Endothelial cell of umbilical vein (primary cell): ENCODE data around the gene USP48. TPM values are rescaled to one million over a fixed set of nuclear protein-coding genes. Genes with fewer than 3 reads are reported as not detected.

Experiments
- BruUV-seq: library from RNA; stranded (reverse); fragments of 400-500 nt; replicated peaks from 2 replicates; lab custom pipeline; 2021; lab: Mats Ljungman, UMichigan
- CTCF ChIA-PET: fragments of 300-600, 350-600 bp; sonication (Branson Sonifier 250); formaldehyde crosslinking; loops from one replicate; lab custom pipeline; 2021; ENCODE audit warnings: antibody characterized with exemption, inconsistent platforms; lab: Charles Lee
- POLR2A ChIA-PET: fragments of 300-600, 350-600 bp; sonication (Branson Sonifier 250); formaldehyde crosslinking; loops from one replicate; lab custom pipeline; 2021; ENCODE audit warnings: antibody characterized with exemption, inconsistent platforms; lab: Charles Lee
- DNase-seq: peaks from one replicate; pipeline ENCODE4 v3.0.0-alpha.2; 2011; ENCODE audit warnings: low read depth, low spot score
- FAIRE-seq: peaks from 2 replicates; lab custom pipeline; 2011; peaks lifted over from hg19 to GRCh38; lab: Jason Lieb, UNC
- H2AFZ ChIP-seq: 2 replicates; pipeline ENCODE4 v1.6.0; 2012; ENCODE audit warnings: low read depth, low read length, control low read depth, inconsistent platforms
- H3K27ac ChIP-seq: 2 replicates; pipeline ENCODE4 v1.5.1; 2011; ENCODE audit warnings: low read depth, mild to moderate bottlenecking, control low read depth, low read length, moderate library complexity; ENCODE audit not compliant: insufficient read depth
- H3K27me3 ChIP-seq, 2 experiments: 2 replicates each; pipeline versions ENCODE4 v1.6.0 to v1.6.1; 2011; ENCODE audit warnings: low read length in 2 of 2, mixed read lengths in 1 of 2; ENCODE audit not compliant: control insufficient read depth in 2 of 2, insufficient read depth in 2 of 2
- H3K36me3 ChIP-seq, 2 experiments: 2 replicates in 1 of 2; 3 replicates in 1 of 2; pipeline ENCODE4 v1.5.1; 2011; ENCODE audit warnings: low read length in 2 of 2, mild to moderate bottlenecking in 1 of 2, moderate library complexity in 1 of 2; ENCODE audit not compliant: control insufficient read depth in 2 of 2, insufficient read depth in 2 of 2; ENCODE audit errors: extremely low read depth in 1 of 2
- H3K4me1 ChIP-seq: 3 replicates; pipeline ENCODE4 v1.5.1; 2011; ENCODE audit warnings: mild to moderate bottlenecking, low read length; ENCODE audit not compliant: control insufficient read depth, insufficient read depth; ENCODE audit errors: extremely low read depth
- H3K4me2 ChIP-seq: 2 replicates; pipeline ENCODE4 v1.6.1; 2011; ENCODE audit warnings: low read length, control low read depth, mixed read lengths; ENCODE audit not compliant: insufficient read depth
- H3K4me3 ChIP-seq, 3 experiments: fragments of 200-600 bp in 1 of 3; sonication (generic), shearing (Covaris generic) in 1 of 3; replicated peaks in 1 of 3; 2 replicates each; pipeline ENCODE4 v1.5.1; 2011 to 2016; ENCODE audit warnings: control low read depth in 3 of 3, low read length in 3 of 3, mild to moderate bottlenecking in 2 of 3, inconsistent platforms in 1 of 3, low read depth in 1 of 3, moderate library complexity in 1 of 3; ENCODE audit not compliant: insufficient read depth in 1 of 3
- H3K79me2 ChIP-seq: 2 replicates; pipeline ENCODE4 v1.6.0; 2012; ENCODE audit warnings: low read length, inconsistent platforms; ENCODE audit not compliant: control insufficient read depth, insufficient read depth
- H3K9ac ChIP-seq: replicated peaks from 2 replicates; pipeline ENCODE3; 2011; ENCODE audit warnings: low read length, control low read depth; ENCODE audit not compliant: insufficient read depth; ENCODE audit errors: extremely low read depth
- H3K9me1 ChIP-seq: replicated peaks from 3 replicates; pipeline ENCODE4 v1.6.0; 2011; ENCODE audit warnings: mild to moderate bottlenecking, low read length; ENCODE audit not compliant: control insufficient read depth, insufficient read depth; ENCODE audit errors: extremely low read depth
- H3K9me3 ChIP-seq: replicated peaks from 2 replicates; pipeline ENCODE4 v1.5.1; 2012; ENCODE audit warnings: low read length, inconsistent platforms; ENCODE audit not compliant: control insufficient read depth, insufficient read depth
- H4K20me1 ChIP-seq: replicated peaks from 2 replicates; pipeline ENCODE3; 2011; ENCODE audit warnings: mild to moderate bottlenecking, low read length; ENCODE audit not compliant: control insufficient read depth, insufficient read depth; ENCODE audit errors: extremely low read depth
- CTCF ChIP-seq, 2 donors: IDR thresholded peaks; 1 replicate in 1 of 2; 2 replicates in 1 of 2; pipeline ENCODE4 v1.5.1; 2011; ENCODE audit warnings: low read length in 2 of 2, mild to moderate bottlenecking in 2 of 2, moderate library complexity in 2 of 2, control low read depth in 1 of 2, inconsistent platforms in 1 of 2, low read depth in 1 of 2; ENCODE audit not compliant: insufficient read depth in 1 of 2; ENCODE audit errors: extremely low read depth in 1 of 2
- EZH2 ChIP-seq: IDR thresholded peaks from 2 replicates; pipeline ENCODE4 v1.6.1; 2012; ENCODE audit warnings: borderline replicate concordance, low read depth, mild to moderate bottlenecking, moderate library complexity, low read length, inconsistent platforms; ENCODE audit not compliant: severe bottlenecking
- FOS ChIP-seq: IDR thresholded peaks from 2 replicates; pipeline ENCODE4 v1.6.1; 2011; ENCODE audit warnings: mild to moderate bottlenecking, low read length, moderate library complexity, borderline replicate concordance; ENCODE audit not compliant: insufficient read depth
- GATA2 ChIP-seq: IDR thresholded peaks from 2 replicates; pipeline ENCODE4 v1.7.0; 2011; ENCODE audit warnings: low read depth, mild to moderate bottlenecking, moderate library complexity, mixed read lengths, low read length; ENCODE audit not compliant: insufficient read length, insufficient read depth
- JUN ChIP-seq: IDR thresholded peaks from 2 replicates; pipeline ENCODE4 v1.6.1; 2011; ENCODE audit warnings: borderline replicate concordance, low read depth; ENCODE audit not compliant: insufficient read length, insufficient read depth
- MAX ChIP-seq: IDR thresholded peaks from 2 replicates; pipeline ENCODE4 v1.6.1; 2011; ENCODE audit not compliant: insufficient read depth, insufficient read length
- MYC ChIP-seq: IDR thresholded peaks from one replicate; pipeline ENCODE4 v1.6.1; 2011; ENCODE audit warnings: mild to moderate bottlenecking, low read depth, low read length
- POLR2A ChIP-seq: IDR thresholded peaks from 2 replicates; pipeline ENCODE4 v1.6.1; 2012; ENCODE audit warnings: low read depth, mild to moderate bottlenecking, control low read depth, low read length
- POLR2AphosphoS5 ChIP-seq: IDR thresholded peaks from 2 replicates; pipeline ENCODE4 v1.6.1; 2012; ENCODE audit warnings: low read depth, mild to moderate bottlenecking, control low read depth, low read length, moderate library complexity; ENCODE audit not compliant: insufficient read depth
- dilution Hi-C: fragments of 300-500 bp; cut with MboI; formaldehyde crosslinking; loops from one replicate; pipeline ENCODE4 v1.15.0; 2019; ENCODE audit warnings: low sequenced_read_pairs; ENCODE audit not compliant: extremely low pct_ligation_motif_present
- intact Hi-C: fragments of 100-400 bp; cut with micrococcal nuclease; formaldehyde crosslinking; loops from one replicate; pipeline ENCODE4 v1.10.0; 2022
- polyA plus RNA-seq, 4 experiments: library from polyadenylated mRNA; depleted of rRNA in 3 of 4; stranded (reverse) in 3 of 4; unstranded in 1 of 4; fragments of >200 nt; gene quantifications; 2 replicates each; pipeline versions ENCODE4 v1.2.1 to v1.2.3, GENCODE V29; 2011 to 2012; ENCODE audit warnings: missing spikeins in 1 of 4
- total RNA-seq: library from RNA; stranded (reverse); gene quantifications from 2 replicates; pipeline ENCODE4 v1.2.3, GENCODE V29; 2021

The USP48 gene
- total and polyA plus RNA-seq, 2 donors (not counting 3 experiments of a cell fraction or from before 2014, with no cell fraction given), result 27.2 to 149 TPM

DNA sequence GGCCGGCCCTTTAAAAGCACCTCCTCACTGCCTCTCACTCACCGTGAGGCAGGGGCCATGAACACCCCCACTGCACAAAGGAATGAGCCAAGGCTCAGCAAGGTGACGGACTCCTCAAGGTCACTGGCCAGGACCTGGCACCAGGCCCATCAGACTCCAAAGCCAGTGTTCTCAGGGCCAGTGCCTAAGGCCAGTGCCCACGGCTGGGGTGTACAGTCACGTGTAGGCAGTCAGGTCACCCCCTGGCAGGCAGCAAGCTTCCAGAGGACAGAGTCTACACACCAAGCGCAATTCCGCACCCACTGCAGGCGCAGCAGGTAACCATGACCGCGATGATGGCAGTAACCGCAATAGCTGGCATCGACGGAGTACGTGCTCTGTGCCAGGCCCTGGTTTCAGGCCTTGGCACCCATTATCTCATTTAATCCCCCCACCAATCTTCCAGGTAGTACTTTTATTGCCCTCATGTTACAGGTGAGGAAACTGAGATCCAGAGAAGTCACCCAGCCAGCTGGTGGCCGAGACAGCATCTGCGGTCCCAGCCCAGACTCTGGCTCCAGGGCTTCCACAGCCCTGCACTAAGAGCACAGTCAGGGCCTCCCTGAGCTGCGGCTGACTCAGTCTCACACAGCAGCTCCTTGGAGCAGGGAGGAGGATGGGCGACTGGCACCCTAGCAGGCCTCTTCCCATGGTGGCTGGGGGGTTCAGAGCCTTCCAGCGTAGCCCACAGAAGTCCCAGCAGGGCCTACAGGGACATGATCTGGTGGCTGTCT lies 140.8 kb downstream of the USP48 start:
- dilution Hi-C loops, result no loop called here
- TF ChIP-seq MYC (no peak), GATA2 (no peak), JUN (no peak), CTCF (IDR thresholded peaks at IDR 0.05; ENCODE audit: extremely low read depth in 1 of 2, insufficient read depth in 1 of 2, low read depth in 1 of 2, low read length in 2 of 2) (no peak), EZH2 (no peak), POLR2A (no peak), POLR2AphosphoS5 (no peak), FOS (no peak), MAX (no peak)

More for the DNA sequence above, 140.8 kb downstream of the USP48 start:
- Histone ChIP-seq H3K4me3 (no peak overlapping the region), H3K4me1 (no peaks in the 10 kb centered on the region), H3K27ac (no peak overlapping the region), H3K27me3 (peaks cover 0 to 3% of the 10 kb centered on the region in 2 experiments), H3K36me3 (no peaks in the 10 kb centered on the region), H3K9me1 (no peaks in the 10 kb centered on the region), H4K20me1 (no peaks in the 10 kb centered on the region), H3K4me2 (no peak overlapping the region), H3K9ac (no peak overlapping the region), H3K9me3 (no peaks in the 10 kb centered on the region), H3K79me2 (no peaks in the 10 kb centered on the region), H2AFZ (no peak overlapping the region)
- no TSS peak for BruUV-seq
- intact Hi-C loops, result no loop called here
- CTCF ChIA-PET, result interaction anchor here (2.0 kb wide), 1 partner anchor 8 kb away, joined by 5 read pairs; no protein-coding TSS in a partner anchor
- POLR2A ChIA-PET, result no interaction called here
- DNase-seq (no peak), FAIRE-seq (no peak)
